HL-60 (cell line): Measurements from ENCODE around the gene TOP2B.

Source experiments
- CTCF ChIP-seq: IDR thresholded peaks from one replicate; pipeline ENCODE4 v1.5.1; 2011; ENCODE audit warnings: low read length, control low read depth, inconsistent platforms; ENCODE audit not compliant: insufficient read depth
- POLR2AphosphoS5 ChIP-seq: IDR thresholded peaks from 2 replicates; pipeline ENCODE4 v1.6.1; 2012; ENCODE audit warnings: low read depth
- REST ChIP-seq: IDR thresholded peaks from 2 replicates; pipeline ENCODE4 v1.6.1; 2012; ENCODE audit warnings: low read depth; ENCODE audit not compliant: insufficient replicate concordance

DNA sequence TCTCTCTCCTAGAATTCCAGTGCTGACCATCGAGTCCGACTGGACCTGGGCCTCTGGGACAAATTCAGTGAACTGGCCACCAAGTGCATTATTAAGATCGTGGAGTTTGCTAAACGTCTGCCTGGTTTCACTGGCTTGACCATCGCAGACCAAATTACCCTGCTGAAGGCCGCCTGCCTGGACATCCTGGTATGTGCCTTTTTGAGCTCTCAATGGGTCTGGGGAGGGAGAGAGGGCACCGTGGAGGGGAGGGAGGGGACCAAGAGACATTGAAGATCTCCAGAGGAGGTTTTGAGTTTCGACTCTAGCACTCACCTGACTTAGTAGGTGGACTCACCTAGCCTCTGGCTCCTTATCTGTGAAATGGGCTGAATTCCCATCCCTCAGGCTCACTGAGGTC lies 84.2 kb downstream of the TOP2B start:
- no peak for TF ChIP-seq REST
- TF ChIP-seq CTCF, result no peak
- TF ChIP-seq POLR2AphosphoS5, result no peak
